Stimulated activated CD8-positive, alpha-beta memory T cell treated with anti-CD3 and anti-CD28 coated beads, Interleukin-15, amount 100 ng/mL, for 48 hours (primary cell): Measurements from ENCODE around the gene OPN3.
A peak's percentile ranks its signal among the peaks of the same experiment; 100 is the strongest.

Experiments
- DNase-seq, 2 donors: peaks; one replicate each; pipeline ENCODE4 v3.0.0-alpha.2; 2020; ENCODE audit warnings: low read depth in 2 of 2

The OPN3 gene

DNA sequence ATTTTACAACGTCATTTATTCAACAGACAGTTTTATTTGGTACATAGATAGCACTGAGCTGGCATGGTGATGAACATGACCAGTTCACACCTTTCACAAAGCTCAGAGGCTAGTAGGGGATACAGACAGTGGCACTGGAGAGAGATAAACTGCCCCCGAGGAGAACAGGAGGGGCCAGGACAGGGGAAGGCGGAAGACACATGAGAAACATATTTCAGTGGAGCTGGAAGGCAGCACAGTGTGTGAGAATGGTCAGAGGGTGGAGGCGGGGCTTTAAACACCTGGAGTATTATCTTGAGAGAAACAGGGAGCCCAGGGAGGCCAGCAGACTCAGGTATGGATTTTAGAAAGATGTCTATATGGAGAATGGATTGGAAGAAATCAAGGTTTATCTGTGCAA is 49.5 kb downstream of the OPN3 start:
- DNase-seq, result no peak

DNA sequence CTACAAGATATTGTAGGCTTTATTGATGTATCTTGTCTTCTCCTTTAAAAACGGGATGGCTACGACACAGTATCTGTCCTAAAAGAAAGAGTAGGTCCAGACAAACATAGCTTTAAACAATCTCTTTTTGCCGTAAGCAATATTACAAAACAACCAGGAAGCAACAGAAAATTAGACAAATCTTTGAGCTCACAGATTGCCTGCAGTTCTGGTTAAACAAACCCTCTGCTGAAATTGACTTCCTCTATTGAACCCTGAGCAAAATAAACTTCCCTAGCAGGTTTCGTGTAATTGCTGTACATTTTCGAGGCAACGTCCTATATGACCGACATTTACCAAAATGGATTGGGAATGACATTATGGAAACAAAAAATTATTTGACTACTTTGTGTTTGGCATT is 50.6 kb downstream of the OPN3 start:
- DNase-seq, result no peak

GRCh38 chr1:241586905-241587512 is 53.2 kb downstream of the OPN3 start:
- DNase-seq, result no peak

GRCh38 chr1:241582921-241583321 is 57.2 kb downstream of the OPN3 start:
- no peak for DNase-seq

- no peak for DNase-seq
These were observed 60.7 kb downstream of the OPN3 start for GRCh38 chr1:241579434-241579833.

- no peak for DNase-seq
These were observed 66.0 kb downstream of the OPN3 start for GRCh38 chr1:241574154-241574553.

- no peak for DNase-seq
These were observed 70.3 kb downstream of the OPN3 start for GRCh38 chr1:241569848-241570247.

DNA sequence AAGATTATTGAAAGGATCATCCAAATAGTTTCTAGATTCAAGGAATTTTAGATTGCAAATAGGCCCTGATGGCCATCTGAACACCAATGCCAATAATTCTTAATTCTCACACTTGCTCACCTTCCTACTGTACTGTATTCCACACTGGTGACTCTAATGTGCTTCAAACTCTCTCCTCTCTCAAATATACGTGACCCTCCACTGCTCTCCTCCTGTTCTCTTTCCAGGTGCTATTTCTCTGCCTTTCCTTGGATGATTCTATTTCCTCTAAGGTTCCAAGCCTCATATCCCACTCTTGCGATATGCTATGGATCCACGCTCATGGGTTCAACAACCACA is 79.4 kb downstream of the OPN3 start:
- DNase-seq, result no peak

- no peak for DNase-seq
These were observed 79.9 kb downstream of the OPN3 start for GRCh38 chr1:241560146-241560848.

- DNase-seq, result no peak
These were observed 82.5 kb downstream of the OPN3 start for GRCh38 chr1:241557551-241558193.

DNA sequence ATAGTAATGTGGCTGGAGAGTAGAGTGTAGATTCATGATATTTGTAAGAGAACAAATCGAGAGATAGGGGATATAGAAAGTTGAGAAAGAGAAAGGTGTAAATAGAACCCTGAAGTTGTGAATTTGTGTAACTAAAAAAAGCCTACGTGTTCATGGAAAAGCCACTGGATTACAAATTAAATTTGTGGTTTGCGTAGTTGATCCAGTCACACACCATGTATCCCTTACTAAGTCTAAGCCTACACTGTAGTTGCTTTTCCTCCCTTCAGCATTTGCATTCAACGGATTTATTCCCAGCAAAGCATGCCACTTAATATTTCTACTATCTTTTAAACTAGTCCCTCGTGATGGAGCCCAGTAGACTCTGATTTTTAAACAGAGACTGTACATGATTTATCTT is 83.1 kb downstream of the OPN3 start:
- DNase-seq, result no peak

GRCh38 chr1:241555526-241555925 is 84.6 kb downstream of the OPN3 start:
- DNase-seq, result no peak

- DNase-seq, result no peak
These were observed 86.1 kb downstream of the OPN3 start for GRCh38 chr1:241553886-241554592.

DNA sequence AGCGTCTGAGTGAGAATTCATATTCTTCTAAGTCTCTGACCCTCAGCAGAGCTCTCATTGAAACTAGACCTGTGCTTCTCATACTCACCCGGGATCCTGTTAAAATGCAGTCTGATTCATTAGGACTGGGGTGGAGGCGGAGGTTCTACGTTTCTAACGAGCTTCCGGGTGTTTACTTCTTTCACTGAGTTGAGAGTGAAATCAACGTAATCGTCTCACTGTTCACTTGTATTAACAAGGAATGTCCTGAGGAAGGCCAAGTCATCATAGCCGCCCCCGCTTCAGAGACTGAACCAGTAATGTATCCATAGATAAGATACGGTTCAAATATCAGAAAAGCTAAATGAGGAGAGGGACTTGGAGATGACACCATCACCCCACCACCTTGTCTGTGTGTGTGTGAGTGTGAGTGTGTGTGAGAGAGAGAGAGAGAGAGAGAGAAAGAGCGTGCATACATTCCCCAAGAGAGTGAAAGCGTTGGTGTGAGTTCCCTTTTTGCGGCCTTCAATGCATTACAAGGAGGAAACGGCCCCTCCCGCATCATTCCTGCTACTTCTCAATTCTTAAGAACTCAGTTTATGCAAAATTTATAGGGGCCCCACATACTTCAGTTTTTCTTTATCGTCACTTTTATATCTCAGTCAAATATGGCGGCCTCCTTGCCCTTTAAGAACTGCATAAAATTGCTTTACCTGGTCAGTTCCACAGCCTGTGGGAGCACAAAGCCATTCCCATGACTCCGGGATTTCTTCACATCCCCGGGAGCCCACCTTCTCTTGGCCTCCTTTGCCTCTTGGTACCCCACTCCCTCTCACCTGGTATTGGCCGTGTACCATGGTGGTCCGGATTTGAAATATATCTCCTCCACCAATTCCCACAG is 88.2 kb downstream of the OPN3 start:
- peak in 1 of 2 donors; percentile 30 for DNase-seq

- DNase-seq, result no peak
These were observed 89.9 kb downstream of the OPN3 start for GRCh38 chr1:241550318-241550717.

DNA sequence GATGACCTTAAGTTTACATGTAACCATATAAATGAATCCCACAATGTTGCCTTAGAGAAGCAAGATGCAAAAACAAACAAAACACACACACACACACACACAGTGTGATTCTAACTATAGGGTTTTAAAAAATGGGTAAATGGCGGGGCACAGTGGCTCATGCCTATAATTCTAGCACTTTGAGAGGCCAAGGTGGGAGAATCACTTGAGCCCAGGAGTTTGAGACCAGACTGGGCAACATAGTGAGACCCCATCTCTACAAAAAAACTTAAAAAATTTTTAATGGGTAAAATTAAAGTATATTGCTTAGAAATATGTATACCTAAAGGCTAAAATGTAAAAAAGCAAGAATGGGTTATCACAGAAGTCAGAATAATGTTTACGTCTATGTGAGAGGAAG is 92.2 kb downstream of the OPN3 start:
- no peak for DNase-seq
